Measurements from ENCODE around the gene HSD3B7.
"Not testable (repeated sequence)": the region's sequence is repeated elsewhere in the genome, so short reads cannot be mapped to it uniquely, and the experiment has no call there.

HSD3B7 gene

DNA sequence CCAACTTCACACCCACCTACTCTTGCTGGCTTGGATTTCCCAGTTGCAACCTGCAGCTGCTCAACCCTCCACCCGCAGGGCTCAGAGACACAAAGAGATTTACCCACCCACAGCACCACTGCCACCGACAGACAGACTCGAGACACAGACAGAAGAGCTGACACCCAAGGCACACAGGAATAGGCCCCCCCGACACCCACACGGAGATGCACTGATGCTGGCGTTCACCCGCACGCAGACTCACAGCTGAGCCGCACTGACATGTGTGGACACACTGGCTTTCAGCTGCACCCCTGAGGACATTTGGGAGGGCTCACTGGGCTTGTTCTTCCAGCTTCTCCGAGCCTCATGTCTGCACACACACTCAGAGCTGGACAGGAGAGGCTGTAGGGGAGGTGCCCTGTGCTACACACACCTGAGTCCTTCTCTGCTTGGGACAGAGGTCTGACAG, 17.3 kb downstream of the HSD3B7 start:
- no peak for DNase-seq

DNA sequence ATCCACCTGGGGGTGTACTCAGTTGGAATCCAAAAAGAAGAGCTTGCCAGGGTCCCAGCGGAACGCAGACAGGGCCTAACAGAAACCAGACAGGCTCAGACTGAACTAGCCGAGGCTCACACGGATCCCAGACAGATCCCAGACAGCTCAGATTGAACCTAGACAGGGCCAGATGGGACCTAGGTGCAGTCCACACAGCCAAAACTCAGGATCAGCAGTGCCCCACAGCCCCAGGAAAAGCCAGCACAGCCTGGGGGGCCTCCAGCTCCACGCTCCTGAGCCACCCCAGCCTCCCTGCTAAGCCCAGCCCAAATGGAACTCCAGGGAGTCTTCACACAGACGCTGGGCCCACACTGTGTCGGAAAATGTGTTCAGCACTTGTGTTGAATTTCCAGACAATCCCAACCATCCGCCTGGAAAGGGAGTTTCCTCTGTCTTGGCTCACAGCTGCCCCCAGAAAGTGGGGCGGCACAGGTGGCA, 17.9 kb downstream of the HSD3B7 start:
- DNase-seq: no peak

GRCh38 chr16:31003744-31004143, 18.7 kb downstream of the HSD3B7 start:
- no peak for DNase-seq

DNA sequence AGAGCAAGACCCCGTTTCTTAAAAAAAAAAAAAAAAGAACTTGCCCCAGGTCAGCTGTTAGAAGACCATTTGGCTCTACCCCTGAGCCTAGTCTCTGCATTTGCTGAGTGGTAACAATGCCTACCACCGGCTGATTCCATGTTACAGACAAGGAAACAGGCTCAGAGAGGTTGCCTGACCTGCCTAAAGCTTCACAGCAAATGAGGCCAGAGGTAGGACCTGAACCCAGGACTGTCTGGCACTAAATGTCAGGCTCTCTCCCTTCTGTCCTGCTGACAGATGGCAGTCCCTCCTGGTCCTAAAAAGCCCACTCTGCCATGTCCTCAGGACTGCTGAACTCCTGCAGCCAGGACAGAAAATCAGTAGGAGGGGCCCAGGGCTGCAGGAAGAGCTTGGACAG, 19.7 kb downstream of the HSD3B7 start:
- DNase-seq: no peak

- no peak for DNase-seq
Measured at GRCh38 chr16:31005350-31006085, 20.5 kb downstream of the HSD3B7 start.

DNA sequence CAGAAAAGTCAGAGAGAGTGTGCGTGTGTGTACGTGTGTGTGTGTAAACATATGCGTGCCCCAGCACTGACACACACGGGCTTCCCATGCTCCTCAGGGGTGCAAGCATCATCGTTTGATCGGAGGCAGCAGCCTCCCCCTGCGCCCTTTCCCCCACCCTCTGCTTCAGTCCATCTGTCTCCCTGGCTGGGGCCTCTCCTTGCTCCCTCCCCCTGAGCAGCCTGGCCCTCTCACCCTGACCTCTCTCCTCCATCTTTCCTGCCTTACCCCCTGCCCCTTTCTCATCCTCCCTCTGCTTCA, 21.0 kb downstream of the HSD3B7 start:
- DNase-seq: no peak

GRCh38 chr16:31006589-31006988, 21.6 kb downstream of the HSD3B7 start:
- DNase-seq: no peak

DNA sequence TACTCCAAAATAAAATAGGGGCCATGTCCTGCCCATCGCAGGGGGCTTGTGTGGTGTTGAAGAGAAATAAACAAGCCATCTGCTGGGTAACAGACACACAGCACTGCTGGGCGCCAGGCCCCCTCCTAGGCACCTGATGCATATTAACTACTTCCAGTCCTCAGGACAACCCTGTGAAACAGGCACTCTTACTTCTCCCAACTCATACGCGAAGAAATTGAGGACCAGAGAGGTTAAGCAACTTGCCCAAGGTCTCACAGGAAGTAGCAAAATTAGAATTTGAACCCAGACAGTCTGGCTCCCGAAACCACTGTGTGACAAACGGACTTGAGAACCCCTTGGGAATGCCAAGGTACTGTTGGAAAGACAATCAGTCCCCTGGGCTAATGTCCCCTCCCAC, 22.7 kb downstream of the HSD3B7 start:
- DNase-seq: no peak

DNA sequence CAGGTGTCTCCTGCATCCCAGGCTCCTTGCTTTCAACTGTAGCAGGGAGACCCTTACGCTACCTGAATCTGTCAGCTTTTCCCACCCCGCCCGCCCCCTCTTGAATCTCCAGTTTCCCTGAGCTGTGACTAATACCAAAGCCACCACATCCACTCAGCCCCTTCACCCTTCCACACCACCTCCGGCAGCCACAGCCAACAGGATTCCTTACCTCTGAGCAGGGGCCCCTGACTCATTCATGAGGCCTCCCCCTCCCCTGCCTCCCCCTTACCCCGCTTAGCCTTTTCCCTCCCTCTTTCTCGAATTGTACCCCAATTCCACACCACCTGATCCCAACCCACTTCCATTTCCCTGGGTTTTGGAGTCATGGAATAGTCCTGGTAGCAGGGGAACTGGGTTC, 23.1 kb downstream of the HSD3B7 start:
- no peak for DNase-seq

DNA sequence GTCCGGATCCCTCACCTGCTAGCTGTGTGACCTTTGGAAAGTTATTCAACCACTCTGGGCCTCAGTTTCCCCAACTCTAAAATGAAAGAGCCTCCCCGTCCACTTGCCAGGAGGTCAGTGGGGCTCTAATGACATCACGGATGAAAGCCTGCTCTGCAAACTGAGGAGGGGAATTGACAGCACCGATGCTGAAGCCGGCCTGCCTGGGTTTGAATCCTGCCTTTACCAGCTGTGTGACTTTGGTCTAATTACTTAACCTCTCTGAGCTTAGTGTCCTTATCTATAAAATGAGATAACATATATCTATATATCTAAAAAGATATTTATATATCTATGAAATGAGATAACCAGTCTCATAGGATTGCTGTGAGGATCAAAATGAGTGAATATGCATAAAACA, 23.5 kb downstream of the HSD3B7 start:
- no peak for DNase-seq

DNA sequence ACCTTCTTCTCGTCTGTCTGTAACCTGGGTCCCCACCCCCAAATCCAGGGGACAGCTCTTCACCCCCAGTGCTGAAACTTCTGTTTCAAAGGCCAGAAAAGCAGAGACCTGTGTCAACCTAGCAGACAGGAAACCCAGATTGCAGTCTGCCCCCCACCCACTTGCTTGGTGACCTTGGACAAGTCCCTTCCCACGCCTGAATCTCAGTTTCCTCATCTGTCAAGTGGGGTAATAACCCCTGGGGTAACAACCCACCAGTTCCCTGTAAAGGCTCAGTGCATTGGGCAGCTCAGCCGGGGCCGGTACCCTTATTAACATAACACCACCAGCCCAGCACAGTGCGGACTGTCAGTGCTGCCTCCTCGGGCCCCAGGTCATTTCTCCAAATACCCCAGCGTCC, 24.1 kb downstream of the HSD3B7 start:
- no peak for DNase-seq

DNA sequence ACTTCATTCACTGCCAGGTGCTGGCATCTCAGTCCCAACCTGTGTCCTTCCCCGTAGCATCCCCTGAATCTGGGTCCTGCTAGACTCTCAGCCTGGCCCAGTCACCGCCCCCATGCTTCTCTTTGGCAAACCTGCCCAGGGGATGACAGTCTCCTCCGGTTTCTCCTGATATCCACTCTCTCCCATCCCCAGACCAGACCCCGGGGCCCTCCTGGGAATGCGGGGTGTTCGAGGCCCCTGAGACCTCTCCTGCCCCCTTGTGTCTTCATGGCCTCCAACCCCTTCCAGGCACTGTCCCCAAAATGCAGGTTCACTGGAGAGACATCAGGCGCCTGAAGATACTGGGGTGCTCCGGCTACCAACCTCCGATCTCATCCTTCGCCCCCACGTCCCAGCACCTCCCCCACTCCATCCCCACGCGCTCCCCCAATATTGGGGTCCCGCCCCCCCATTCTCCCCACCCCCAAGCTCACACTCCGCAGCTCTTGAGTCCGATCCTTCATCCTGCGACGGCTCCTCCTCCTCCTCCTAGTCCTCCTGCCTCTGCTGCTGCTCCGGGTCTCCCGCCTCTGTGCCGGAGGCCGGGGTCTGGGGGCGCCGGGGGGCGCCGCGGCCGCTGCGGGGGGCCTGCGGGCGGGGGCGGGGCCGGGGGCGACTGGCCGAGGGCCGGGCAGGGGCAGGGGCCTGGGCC, 25.0 kb downstream of the HSD3B7 start:
- DNase-seq: no peak

DNA sequence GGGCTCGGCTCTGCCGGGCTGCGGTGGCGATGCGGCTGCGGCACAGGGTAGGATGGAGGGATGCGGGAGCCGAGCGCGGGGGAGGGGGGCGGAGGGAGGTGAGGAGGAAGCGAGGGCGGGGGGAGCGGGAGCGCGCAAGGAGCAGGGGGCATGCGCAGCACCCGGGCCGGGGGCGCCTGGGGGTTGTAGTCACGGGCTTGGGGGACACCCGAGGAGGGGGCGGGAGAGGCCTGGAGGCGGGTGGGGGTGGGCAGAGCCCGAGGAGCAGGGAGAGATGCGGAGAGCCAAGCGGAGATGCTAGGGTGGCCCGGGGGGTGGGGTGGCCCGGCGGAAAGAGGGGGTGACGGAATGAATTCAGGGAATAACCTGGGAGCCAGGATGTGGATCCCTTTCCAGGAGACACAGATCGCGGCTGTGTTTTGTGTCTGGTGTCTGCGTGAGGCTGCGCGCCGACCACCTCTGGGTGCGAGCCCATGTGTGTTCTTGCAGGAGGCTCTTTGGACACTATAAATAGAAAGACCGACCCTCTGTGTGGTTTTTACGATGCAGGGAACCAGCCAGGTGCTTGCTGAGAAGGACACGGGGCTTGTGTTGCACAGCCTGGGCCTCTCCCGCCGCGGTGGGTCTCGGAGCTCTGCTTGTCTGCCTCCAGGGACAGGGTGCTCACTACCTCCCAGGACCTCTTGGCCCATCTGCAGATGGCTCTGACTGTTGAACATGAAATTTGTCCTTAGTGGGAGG, 25.7 kb downstream of the HSD3B7 start, which contains the start of gene STX1B:
Gene STX1B, minus strand, starts transcription at position 54 of the 741 bp plus-strand sequence. CDS start 242 bp downstream, outside the sequence.
- peak; percentile 29 for DNase-seq

DNA sequence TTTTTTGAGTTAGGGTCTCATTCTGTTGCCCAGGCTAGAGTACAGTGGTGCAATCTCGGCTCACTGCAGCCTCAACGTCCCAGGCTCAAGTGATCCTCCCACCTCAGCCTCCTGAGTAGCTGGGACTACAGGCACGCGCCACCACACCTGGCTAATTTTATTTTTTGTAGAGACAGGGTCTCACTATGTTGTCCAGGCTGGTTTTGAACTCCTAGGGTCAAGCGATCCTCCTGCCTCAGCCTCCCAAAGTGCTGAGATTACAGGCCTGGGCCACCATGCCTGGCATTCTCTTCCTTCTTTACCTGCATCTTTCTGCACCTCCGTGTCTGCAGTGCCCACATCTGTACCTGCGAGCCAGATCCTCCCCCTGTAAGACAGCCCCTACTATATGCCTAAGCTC, 26.8 kb downstream of the HSD3B7 start:
- not testable (repeated sequence) for DNase-seq

DNA sequence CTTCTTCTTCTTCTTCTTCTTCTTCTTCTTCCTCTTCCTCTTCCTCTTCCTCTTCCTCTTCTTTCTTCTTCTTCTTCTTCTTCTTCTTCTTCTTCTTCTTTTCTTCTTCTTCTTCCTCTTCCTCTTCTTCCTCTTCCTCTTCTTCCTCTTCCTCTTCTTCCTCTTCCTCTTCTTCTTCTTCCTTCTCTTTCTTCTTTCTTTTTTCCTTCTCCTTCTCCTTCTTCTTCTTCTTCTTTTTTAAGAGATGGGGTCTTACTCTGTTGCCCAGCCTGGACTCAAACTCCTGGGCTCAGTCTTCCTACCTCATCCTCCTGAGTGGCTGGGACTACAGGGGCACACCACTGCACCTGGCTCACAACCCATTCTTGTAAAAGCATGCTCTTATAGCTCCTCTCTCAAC, 28.3 kb downstream of the HSD3B7 start:
- not testable (repeated sequence) for DNase-seq

DNA sequence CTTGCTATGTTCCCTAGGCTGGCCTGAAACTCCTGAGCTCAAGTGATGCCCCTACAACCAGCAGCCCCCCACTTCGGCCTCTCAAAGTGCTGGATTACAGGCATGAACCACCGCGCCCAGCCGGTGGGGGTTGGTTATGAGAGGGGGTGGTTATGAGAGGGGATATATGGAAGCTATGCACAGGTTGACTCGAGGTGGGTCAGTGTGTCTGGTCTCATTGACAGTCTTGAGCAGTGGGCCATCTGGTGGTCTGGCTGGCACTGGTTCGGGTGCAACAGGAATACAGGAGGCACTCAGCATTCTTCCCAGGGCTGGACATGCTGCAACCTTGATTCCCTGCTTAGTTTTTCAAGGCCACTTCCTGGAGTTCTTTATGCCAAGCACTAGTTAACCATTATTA, 31.0 kb downstream of the HSD3B7 start:
- no peak for DNase-seq

GRCh38 chr16:31017756-31018155, 32.7 kb downstream of the HSD3B7 start:
- DNase-seq: not testable (repeated sequence)

DNA sequence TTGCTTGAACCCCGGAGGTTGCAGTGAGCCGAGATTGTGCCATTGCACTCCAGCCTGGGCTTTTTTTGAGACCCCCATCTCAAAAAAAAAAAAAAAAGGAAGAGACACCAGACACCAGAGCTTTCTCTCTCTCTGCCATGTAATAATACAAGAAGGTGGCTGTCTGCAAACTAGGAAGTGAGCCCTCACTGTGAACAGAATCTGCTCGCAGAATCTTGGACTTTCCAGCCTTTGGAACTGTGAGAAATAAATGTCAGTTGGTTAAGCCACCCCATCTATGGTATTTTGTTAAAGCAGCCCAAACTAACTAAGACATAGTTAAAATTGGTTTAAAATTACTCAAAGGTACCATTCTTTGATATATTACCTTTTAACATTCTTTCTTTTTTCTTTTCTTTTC, 35.5 kb downstream of the HSD3B7 start:
- DNase-seq: no peak

DNA sequence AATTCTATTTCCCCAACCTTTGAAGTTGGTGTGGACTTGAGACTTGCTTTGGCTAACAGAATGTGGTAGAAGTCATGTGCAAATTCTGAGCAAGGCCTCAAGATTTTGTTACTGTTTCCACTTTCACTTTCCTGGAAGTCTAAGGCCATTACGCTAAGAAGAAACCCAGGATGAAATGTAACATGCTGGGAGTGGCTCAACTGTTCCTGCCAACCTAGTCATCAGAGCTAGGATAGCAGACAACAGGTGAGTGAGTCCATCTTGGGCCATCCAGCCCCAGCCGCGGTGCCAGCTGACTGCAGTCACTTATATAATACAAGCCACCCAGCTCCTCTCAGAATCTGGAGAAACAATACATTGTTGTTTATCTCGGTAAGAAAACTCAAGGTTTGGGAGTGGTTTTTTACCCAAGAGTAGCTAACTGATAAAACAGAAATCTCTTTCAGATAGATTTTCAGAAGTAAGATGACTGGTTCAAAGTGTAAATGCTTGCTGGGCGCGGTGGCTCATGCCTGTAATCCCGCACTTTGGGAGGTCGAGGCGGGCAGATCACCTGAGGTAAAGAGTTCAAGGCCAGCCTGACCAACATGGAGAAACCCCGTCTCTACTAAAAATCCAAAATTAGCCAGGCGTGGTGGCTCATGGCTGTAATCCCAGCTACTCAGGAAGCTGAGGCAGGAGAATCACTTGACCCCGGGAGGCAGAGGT, 37.7 kb downstream of the HSD3B7 start:
- DNase-seq: no peak

GRCh38 chr16:31023252-31023602, 38.2 kb downstream of the HSD3B7 start:
- no peak for DNase-seq

- no peak for DNase-seq
Measured at GRCh38 chr16:31023627-31024226, 38.7 kb downstream of the HSD3B7 start.

DNA sequence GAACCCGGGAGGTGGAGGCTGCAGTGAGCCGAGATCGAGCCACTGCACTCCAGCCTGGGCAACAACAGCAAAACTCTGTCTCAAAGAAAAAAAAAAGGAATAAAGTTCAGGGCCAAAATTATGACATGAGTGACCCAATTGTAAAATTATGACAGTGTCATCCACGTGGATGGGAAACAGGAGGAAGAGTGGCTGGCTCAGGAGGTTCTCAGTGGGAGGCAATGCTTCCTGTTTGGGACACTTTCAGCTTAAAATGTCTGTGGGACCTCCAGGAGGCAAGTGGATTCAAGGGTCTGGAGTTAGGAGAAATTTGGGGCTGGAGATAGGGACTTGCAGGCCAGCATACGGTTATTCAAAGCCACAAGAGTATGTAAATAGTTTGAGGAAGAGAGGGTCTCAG, 40.3 kb downstream of the HSD3B7 start:
- DNase-seq: no peak

- no peak for DNase-seq
Measured at GRCh38 chr16:31029272-31029671, 44.3 kb downstream of the HSD3B7 start.
